K562 (cell line): ENCODE measurements around the gene CCKAR. TPM values are rescaled to one million over a fixed set of nuclear protein-coding genes. Genes with fewer than 3 reads are reported as not detected.

Experiments
- ATAC-seq: fragments of 200-7000 bp; cut with Tn5 transposase; 3 replicates; pipeline ENCODE4 v1.9.1; 2020; ENCODE audit warnings: moderate library complexity
- BruUV-seq: library from RNA; stranded (reverse); fragments of 400-500 nt; replicated peaks from 2 replicates; lab custom pipeline; 2021; lab: Mats Ljungman, UMichigan
- CTCF ChIA-PET: fragments of 300-600 bp; formaldehyde crosslinking; extraction: SDS; loops from one replicate; lab custom pipeline; 2021; ENCODE audit warnings: low intra/inter-chr PET ratio; lab: Yijun Ruan, JAX
- POLR2A ChIA-PET: fragments of 300-600, 350-650 bp; sonication (Branson Sonifier 250); formaldehyde crosslinking; extraction: SDS; loops from one replicate; lab custom pipeline; 2021; ENCODE audit warnings: antibody characterized with exemption, inconsistent platforms; lab: Yijun Ruan, JAX
- DNase-seq, 4 experiments: peaks; one replicate each; pipeline versions ENCODE4 v3.0.0 to v3.0.0-alpha.2; 2011 to 2018; ENCODE audit warnings: low spot score in 3 of 4, mixed read lengths in 3 of 4; ENCODE audit errors: extremely low read depth in 1 of 4
- FAIRE-seq: peaks from 2 replicates; lab custom pipeline; 2011; peaks lifted over from hg19 to GRCh38; lab: Jason Lieb, UNC
- H2AFZ ChIP-seq: 2 replicates; pipeline ENCODE4 v1.6.0; 2011; ENCODE audit warnings: low read depth, low read length, control low read depth, inconsistent platforms
- H3K27ac ChIP-seq: fragments of 200-600 bp; 3 replicates; pipeline ENCODE4 v1.8.0; 2011; ENCODE audit warnings: low read depth, mild to moderate bottlenecking, control low read depth, inconsistent platforms, low read length, moderate library complexity, mixed read lengths; ENCODE audit errors: extremely low read depth
- H3K27me3 ChIP-seq, 2 experiments: fragments of 300-600 bp in 1 of 2; 2 replicates in 1 of 2; 3 replicates in 1 of 2; pipeline versions ENCODE4 v1.6.0 to v1.8.0; 2011; ENCODE audit warnings: inconsistent platforms in 2 of 2, low read length in 2 of 2, mild to moderate bottlenecking in 1 of 2, mixed read lengths in 1 of 2, moderate library complexity in 1 of 2; ENCODE audit not compliant: control insufficient read depth in 2 of 2, insufficient read depth in 2 of 2
- H3K36me3 ChIP-seq: fragments of 300-600 bp; 3 replicates; pipeline ENCODE4 v1.8.0; 2011; ENCODE audit warnings: mild to moderate bottlenecking, low read length, inconsistent platforms; ENCODE audit not compliant: control insufficient read depth, insufficient read depth
- H3K4me1 ChIP-seq, 2 experiments: fragments of 200-600 bp in 1 of 2; replicated peaks in 1 of 2; 2 replicates in 1 of 2; 3 replicates in 1 of 2; pipeline versions ENCODE4 v1.5.1 to v1.8.0; 2011; ENCODE audit warnings: inconsistent platforms in 2 of 2, low read length in 2 of 2, mild to moderate bottlenecking in 1 of 2, mixed read lengths in 1 of 2, moderate library complexity in 1 of 2; ENCODE audit not compliant: control insufficient read depth in 2 of 2, insufficient read depth in 2 of 2
- H3K4me2 ChIP-seq: 2 replicates; pipeline ENCODE4 v1.6.1; 2011; ENCODE audit warnings: low read length, control low read depth, inconsistent platforms, mixed read lengths; ENCODE audit not compliant: insufficient read depth
- H3K4me3 ChIP-seq: fragments of 200-600 bp; sonication (generic), shearing (Covaris generic); 2 replicates; pipeline ENCODE4 v1.5.1; 2016; ENCODE audit warnings: control low read depth, inconsistent platforms
- H3K79me2 ChIP-seq: fragments of 200-600 bp; 3 replicates; pipeline ENCODE4 v1.8.0; 2011; ENCODE audit warnings: low read length, inconsistent platforms; ENCODE audit not compliant: control insufficient read depth, insufficient read depth
- H3K9ac ChIP-seq, 2 experiments: 2 replicates each; pipeline versions ENCODE4 v1.6.0 to v1.6.1; 2011; ENCODE audit warnings: low read depth in 2 of 2, low read length in 2 of 2, control low read depth in 1 of 2, inconsistent platforms in 1 of 2, mild to moderate bottlenecking in 1 of 2, mixed read lengths in 1 of 2; ENCODE audit not compliant: insufficient read depth in 1 of 2
- H3K9me1 ChIP-seq: one replicate; pipeline ENCODE4 v1.6.0; 2011; ENCODE audit warnings: inconsistent platforms, mild to moderate bottlenecking, low read length, moderate library complexity; ENCODE audit not compliant: control insufficient read depth, insufficient read depth
- H3K9me3 ChIP-seq: replicated peaks from 2 replicates; pipeline ENCODE4 v1.5.1; 2011; ENCODE audit warnings: low read depth, low read length, inconsistent platforms; ENCODE audit not compliant: control insufficient read depth, insufficient read depth
- H4K20me1 ChIP-seq: replicated peaks from 2 replicates; pipeline ENCODE4 v1.6.1; 2011; ENCODE audit warnings: low read length, inconsistent platforms, mixed read lengths; ENCODE audit not compliant: control insufficient read depth, insufficient read depth
- MYBL2 ChIP-seq, 2 experiments: fragments of 450-650 bp in 1 of 2; sonication (generic) in 1 of 2; formaldehyde crosslinking in 1 of 2; IDR thresholded peaks; 2 replicates each; pipeline versions ENCODE4 v1.6.1 to v1.8.1; 2017 to 2022; ENCODE audit warnings: borderline replicate concordance in 1 of 2, inconsistent platforms in 1 of 2, low read depth in 1 of 2, mild to moderate bottlenecking in 1 of 2, missing genetic modification reagents in 1 of 2, moderate library complexity in 1 of 2
- NONO ChIP-seq, 2 experiments: fragments of 200-400 bp in 1 of 2; fragments of 450-650 bp in 1 of 2; formaldehyde crosslinking in 1 of 2; IDR thresholded peaks; 2 replicates each; pipeline ENCODE4 v1.6.1; 2017; ENCODE audit warnings: low read depth in 2 of 2, mild to moderate bottlenecking in 2 of 2, moderate library complexity in 2 of 2, low read length in 1 of 2
- NR2C1 ChIP-seq, 2 experiments: fragments of 450-650 bp; IDR thresholded peaks; 2 replicates each; pipeline ENCODE4 v1.6.1; 2017; ENCODE audit warnings: mild to moderate bottlenecking in 2 of 2, antibody characterized with exemption in 1 of 2, inconsistent platforms in 1 of 2, missing compliant biosample characterization in 1 of 2, missing genetic modification characterization in 1 of 2
- RHOXF2B ChIP-seq: fragments of 250-450 bp; sonication (Bioruptor Pico); conservative IDR thresholded peaks from 2 replicates; pipeline ENCODE4 v1.5.1; 2021
- TAF9B ChIP-seq: fragments of 450-650 bp; IDR thresholded peaks from 2 replicates; pipeline ENCODE4 v1.6.1; 2018; ENCODE audit warnings: mild to moderate bottlenecking; ENCODE audit not compliant: partially characterized antibody
- WGBS: fragments of 100-300 bp; shearing (Covaris generic); methylation state at CpG from one replicate; pipeline ENCODE4 v1.1.6; 2016; ENCODE audit warnings: low coverage, mixed read lengths; ENCODE audit not compliant: insufficient coverage; ENCODE audit errors: missing lambda C conversion rate; 5-methylcytosine and 5-hydroxymethylcytosine counted together
- in situ Hi-C: fragments of 300-500 bp; cut with MboI; formaldehyde crosslinking; loops from 4 replicates; pipeline ENCODE4 v1.15.0; 2018; ENCODE audit warnings: inconsistent platforms, mixed read lengths
- intact Hi-C: fragments of 100-400 bp; cut with micrococcal nuclease; formaldehyde crosslinking; loops from 2 replicates; pipeline ENCODE4 v1.14.2; 2022
- polyA plus RNA-seq, 8 experiments: library from polyadenylated mRNA; depleted of rRNA in 4 of 8; stranded (reverse) in 5 of 8; unstranded in 3 of 8; fragments of >200 nt; fragmentation: Nextera tagmentation in 2 of 8; fragmentation: Illumina TruSeq in 1 of 8; extraction: Ambion mirVana in 2 of 8; extraction: Trizol in 1 of 8; gene quantifications; 2 replicates each; pipeline versions ENCODE4 v1.2.1 to v1.2.3, GENCODE V29; 2011 to 2014; ENCODE audit warnings: inconsistent platforms in 1 of 8, missing spikeins in 1 of 8
- total RNA-seq, 7 experiments: library from RNA; depleted of rRNA in 6 of 7; stranded (reverse); fragments of >200 nt in 6 of 7; fragmentation: Illumina TruSeq in 2 of 7; extraction: Trizol in 2 of 7; gene quantifications; 2 replicates each; pipeline versions ENCODE4 v1.2.1 to v1.2.3, GENCODE V29; 2011 to 2021; ENCODE audit warnings: low replicate concordance in 1 of 7
- TF ChIP-seq, protein P1 (sequence below): fragments of 250-450 bp; sonication (Bioruptor Pico); IDR thresholded peaks from 2 replicates; pipeline ENCODE4 v1.8.0; 2022; ENCODE audit warnings: moderate library complexity, mild to moderate bottlenecking, inconsistent platforms
- TF ChIP-seq, protein P2 (sequence below): sonication (generic); formaldehyde crosslinking; IDR thresholded peaks from 2 replicates; pipeline ENCODE4 v1.8.0; 2022; ENCODE audit warnings: missing genetic modification reagents, mild to moderate bottlenecking, moderate library complexity, borderline replicate concordance
- TF ChIP-seq, protein P3 (sequence below), 2 experiments: fragments of 150-350 bp in 1 of 2; IDR thresholded peaks; 2 replicates each; pipeline ENCODE4 v1.6.1; 2012 to 2016; ENCODE audit warnings: low read depth in 2 of 2, low read length in 2 of 2, mild to moderate bottlenecking in 1 of 2, moderate library complexity in 1 of 2
- TF ChIP-seq, protein P4 (sequence below): sonication (generic); formaldehyde crosslinking; IDR thresholded peaks from 2 replicates; pipeline ENCODE4 v1.8.1; 2023; ENCODE audit warnings: mild to moderate bottlenecking, missing genetic modification reagents

CCKAR gene
- total and polyA plus RNA-seq, 9 of the 15 experiments (the other 6 are each of a cell fraction or from before 2014, with no cell fraction given) = not detected

DNA sequence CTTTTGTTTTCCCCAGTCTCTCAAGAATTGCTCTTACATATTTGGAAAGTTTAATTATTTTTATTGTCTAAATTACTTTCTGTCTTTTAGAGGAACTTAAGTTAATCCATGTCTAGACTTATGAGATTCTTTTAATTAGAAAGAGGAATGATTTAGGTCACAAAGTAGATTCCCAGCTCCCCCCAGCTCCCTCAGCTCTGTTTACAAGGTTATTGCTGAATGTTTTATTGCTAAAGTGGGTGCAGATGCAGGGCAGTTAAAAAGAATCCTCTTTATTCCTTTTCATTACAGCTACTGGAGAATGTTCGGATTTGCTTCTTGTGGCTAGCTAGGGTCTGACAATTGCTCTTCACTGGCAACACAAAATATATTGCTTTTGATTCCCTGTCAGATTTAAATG lies 33.7 kb upstream of the CCKAR start:
- no peaks in the 10 kb centered on the region for H3K9me1 ChIP-seq
- WGBS = 0% methylated on average over 1 of the region's 1 CpG
- no peaks in the 10 kb centered on the region for H3K9me3 ChIP-seq
- no peak overlapping the region for H3K4me3 ChIP-seq
- DNase-seq = no peak
- H4K20me1 ChIP-seq = no peaks in the 10 kb centered on the region
- peaks cover 17 to 27% of the 10 kb centered on the region in 2 experiments; a peak in 4 of 5 replicates for H3K27me3 ChIP-seq
- ChIA-PET POLR2A (interaction anchor here (0.7 to 1.8 kb wide), 2 partner anchors 11 to 281 kb away, joined by 3 to 4 read pairs; no protein-coding TSS in a partner anchor), CTCF (no interaction called here)
- H3K4me1 ChIP-seq = peaks cover 0 to 5% of the 10 kb centered on the region in 2 experiments; a peak in 1 of 5 replicates
- no TSS peak for BruUV-seq
- no peak overlapping the region for H3K9ac ChIP-seq
- H3K79me2 ChIP-seq = no peaks in the 10 kb centered on the region
- intact Hi-C loops (no loop called here), in situ Hi-C loops (no loop called here)
- no peaks in the 10 kb centered on the region for H3K36me3 ChIP-seq
- no peak overlapping the region for H3K4me2 ChIP-seq
- no peak overlapping the region for H2AFZ ChIP-seq
- H3K27ac ChIP-seq = no peak overlapping the region
- TF ChIP-seq NR2C1 (IDR thresholded peaks at IDR 0.05) (no peak), NR2C1 (tag; IDR thresholded peaks at IDR 0.05) (no peak), MYBL2 (IDR thresholded peaks at IDR 0.05; ENCODE audit: low read depth) (no peak), MYBL2 (CRISPR knock-in tag; IDR thresholded peaks at IDR 0.05; ENCODE audit: borderline replicate concordance) (no peak), TAF9B (no peak), NONO (IDR thresholded peaks at IDR 0.05; ENCODE audit: low read depth in 2 of 2, low read length in 1 of 2) (no peak), RHOXF2B (CRISPR knock-in tag) (no peak)
- TF ChIP-seq, protein P1, sequence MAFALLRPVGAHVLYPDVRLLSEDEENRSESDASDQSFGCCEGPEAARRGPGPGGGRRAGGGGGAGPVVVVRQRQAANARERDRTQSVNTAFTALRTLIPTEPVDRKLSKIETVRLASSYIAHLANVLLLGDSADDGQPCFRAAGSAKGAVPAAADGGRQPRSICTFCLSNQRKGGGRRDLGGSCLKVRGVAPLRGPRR (CRISPR knock-in tag) = no peak
- TF ChIP-seq, protein P2, sequence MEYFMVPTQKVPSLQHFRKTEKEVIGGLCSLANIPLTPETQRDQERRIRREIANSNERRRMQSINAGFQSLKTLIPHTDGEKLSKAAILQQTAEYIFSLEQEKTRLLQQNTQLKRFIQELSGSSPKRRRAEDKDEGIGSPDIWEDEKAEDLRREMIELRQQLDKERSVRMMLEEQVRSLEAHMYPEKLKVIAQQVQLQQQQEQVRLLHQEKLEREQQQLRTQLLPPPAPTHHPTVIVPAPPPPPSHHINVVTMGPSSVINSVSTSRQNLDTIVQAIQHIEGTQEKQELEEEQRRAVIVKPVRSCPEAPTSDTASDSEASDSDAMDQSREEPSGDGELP (CRISPR knock-in tag) = no peak
- TF ChIP-seq, protein P3, sequence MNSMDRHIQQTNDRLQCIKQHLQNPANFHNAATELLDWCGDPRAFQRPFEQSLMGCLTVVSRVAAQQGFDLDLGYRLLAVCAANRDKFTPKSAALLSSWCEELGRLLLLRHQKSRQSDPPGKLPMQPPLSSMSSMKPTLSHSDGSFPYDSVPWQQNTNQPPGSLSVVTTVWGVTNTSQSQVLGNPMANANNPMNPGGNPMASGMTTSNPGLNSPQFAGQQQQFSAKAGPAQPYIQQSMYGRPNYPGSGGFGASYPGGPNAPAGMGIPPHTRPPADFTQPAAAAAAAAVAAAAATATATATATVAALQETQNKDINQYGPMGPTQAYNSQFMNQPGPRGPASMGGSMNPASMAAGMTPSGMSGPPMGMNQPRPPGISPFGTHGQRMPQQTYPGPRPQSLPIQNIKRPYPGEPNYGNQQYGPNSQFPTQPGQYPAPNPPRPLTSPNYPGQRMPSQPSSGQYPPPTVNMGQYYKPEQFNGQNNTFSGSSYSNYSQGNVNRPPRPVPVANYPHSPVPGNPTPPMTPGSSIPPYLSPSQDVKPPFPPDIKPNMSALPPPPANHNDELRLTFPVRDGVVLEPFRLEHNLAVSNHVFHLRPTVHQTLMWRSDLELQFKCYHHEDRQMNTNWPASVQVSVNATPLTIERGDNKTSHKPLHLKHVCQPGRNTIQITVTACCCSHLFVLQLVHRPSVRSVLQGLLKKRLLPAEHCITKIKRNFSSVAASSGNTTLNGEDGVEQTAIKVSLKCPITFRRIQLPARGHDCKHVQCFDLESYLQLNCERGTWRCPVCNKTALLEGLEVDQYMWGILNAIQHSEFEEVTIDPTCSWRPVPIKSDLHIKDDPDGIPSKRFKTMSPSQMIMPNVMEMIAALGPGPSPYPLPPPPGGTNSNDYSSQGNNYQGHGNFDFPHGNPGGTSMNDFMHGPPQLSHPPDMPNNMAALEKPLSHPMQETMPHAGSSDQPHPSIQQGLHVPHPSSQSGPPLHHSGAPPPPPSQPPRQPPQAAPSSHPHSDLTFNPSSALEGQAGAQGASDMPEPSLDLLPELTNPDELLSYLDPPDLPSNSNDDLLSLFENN (IDR thresholded peaks at IDR 0.05; ENCODE audit: low read depth in 2 of 2, low read length in 2 of 2) = no peak
- TF ChIP-seq, protein P4, sequence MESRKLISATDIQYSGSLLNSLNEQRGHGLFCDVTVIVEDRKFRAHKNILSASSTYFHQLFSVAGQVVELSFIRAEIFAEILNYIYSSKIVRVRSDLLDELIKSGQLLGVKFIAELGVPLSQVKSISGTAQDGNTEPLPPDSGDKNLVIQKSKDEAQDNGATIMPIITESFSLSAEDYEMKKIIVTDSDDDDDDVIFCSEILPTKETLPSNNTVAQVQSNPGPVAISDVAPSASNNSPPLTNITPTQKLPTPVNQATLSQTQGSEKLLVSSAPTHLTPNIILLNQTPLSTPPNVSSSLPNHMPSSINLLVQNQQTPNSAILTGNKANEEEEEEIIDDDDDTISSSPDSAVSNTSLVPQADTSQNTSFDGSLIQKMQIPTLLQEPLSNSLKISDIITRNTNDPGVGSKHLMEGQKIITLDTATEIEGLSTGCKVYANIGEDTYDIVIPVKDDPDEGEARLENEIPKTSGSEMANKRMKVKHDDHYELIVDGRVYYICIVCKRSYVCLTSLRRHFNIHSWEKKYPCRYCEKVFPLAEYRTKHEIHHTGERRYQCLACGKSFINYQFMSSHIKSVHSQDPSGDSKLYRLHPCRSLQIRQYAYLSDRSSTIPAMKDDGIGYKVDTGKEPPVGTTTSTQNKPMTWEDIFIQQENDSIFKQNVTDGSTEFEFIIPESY (CRISPR knock-in tag) = no peak
- no peak for ATAC-seq
- no peak for FAIRE-seq
